GM23248 (cell line): Measurements from ENCODE around the gene USP17L12.
"Not testable (repeated sequence)": the region's sequence is repeated elsewhere in the genome, so short reads cannot be mapped to it uniquely, and the experiment has no call there.

Experiments used
- EZH2 ChIP-seq: fragments of 200-600 bp; sonication (generic); IDR thresholded peaks from 2 replicates; pipeline ENCODE4 v1.6.1; 2018; ENCODE audit warnings: antibody characterized with exemption, mild to moderate bottlenecking; ENCODE audit not compliant: insufficient read depth, poor library complexity, severe bottlenecking
- EZH2phosphoT487 ChIP-seq: fragments of 200-600 bp; sonication (generic); IDR thresholded peaks from 2 replicates; pipeline ENCODE4 v1.6.1; 2018; ENCODE audit warnings: antibody characterized with exemption, moderate library complexity, mild to moderate bottlenecking, low read depth; ENCODE audit not compliant: insufficient read depth

- TF ChIP-seq EZH2phosphoT487, EZH2: not testable (repeated sequence)
These were observed 23.6 kb downstream of the USP17L12 start, which contains the start of gene USP17L17 for GRCh38 chr4:9243579-9243978.
